ENCODE data around the gene AK8. TPM values are rescaled to one million over a fixed set of nuclear protein-coding genes. Genes with fewer than 3 reads are reported as not detected.

The AK8 gene
- total and polyA plus RNA-seq, 9 donors = 0.36 to 9.8 (median 1.6) TPM

GRCh38 chr9:132825430-132825829 is 52.7 kb downstream of the AK8 start:
- TF ChIP-seq CTCF (IDR thresholded peaks at IDR 0.05) = no peak
- TF ChIP-seq POLR2A (IDR thresholded peaks at IDR 0.05) = no peak
- TF ChIP-seq EP300 (IDR thresholded peaks at IDR 0.05) = no peak
- peak in 1 of 5 donors; percentile 7 for DNase-seq
- no peak overlapping the region for H3K4me3 ChIP-seq
- H3K36me3 ChIP-seq = no peaks in the 10 kb centered on the region
- H3K9me3 ChIP-seq = no peaks in the 10 kb centered on the region
- H3K4me1 ChIP-seq (ENCODE audit: insufficient read depth) = no peaks in the 10 kb centered on the region
- WGBS, 3 donors = 80 to 81% (median 81%) methylated on average over 10 of the region's 10 CpGs
- no peaks in the 10 kb centered on the region for H3K27me3 ChIP-seq
- H3K27ac ChIP-seq = no peak overlapping the region
- intact Hi-C loops (cut with DNase I) = no loop called here

DNA sequence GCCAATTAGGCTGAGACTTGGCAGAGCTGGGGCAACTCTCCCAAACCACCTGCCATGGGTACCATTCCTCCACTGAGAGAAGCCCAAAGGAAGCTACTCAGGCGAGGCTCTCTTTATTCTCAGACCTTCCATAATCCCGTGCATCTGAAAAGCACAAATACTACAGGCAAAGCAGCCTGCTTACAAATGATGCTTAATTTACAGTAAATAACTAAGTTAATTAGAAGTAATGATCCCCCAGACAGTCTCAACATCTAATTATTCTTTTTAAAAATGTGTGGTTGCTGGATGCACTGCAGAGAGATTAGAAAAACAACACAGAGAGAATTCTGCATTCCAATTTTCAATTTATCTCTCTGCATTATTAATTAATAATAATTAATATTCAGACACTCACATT is 53.1 kb downstream of the AK8 start:
- 78 to 87% (median 84%) methylated on average over 2 of the region's 2 CpGs for WGBS, 3 donors
- no peaks in the 10 kb centered on the region for H3K36me3 ChIP-seq
- intact Hi-C loops (cut with DNase I) = no loop called here
- H3K4me3 ChIP-seq = no peak overlapping the region
- H3K9me3 ChIP-seq = no peaks in the 10 kb centered on the region
- no peaks in the 10 kb centered on the region for H3K4me1 ChIP-seq (ENCODE audit: insufficient read depth)
- TF ChIP-seq EP300 (IDR thresholded peaks at IDR 0.05) (no peak), POLR2A (IDR thresholded peaks at IDR 0.05) (no peak), CTCF (IDR thresholded peaks at IDR 0.05) (no peak)
- no peak overlapping the region for H3K27ac ChIP-seq
- no peak for DNase-seq
- no peaks in the 10 kb centered on the region for H3K27me3 ChIP-seq

- 84 to 96% (median 92%) methylated on average over 8 of the region's 8 CpGs for WGBS, 3 donors
- intact Hi-C loops (cut with DNase I) = no loop called here
- H3K36me3 ChIP-seq = no peaks in the 10 kb centered on the region
- TF ChIP-seq CTCF (IDR thresholded peaks at IDR 0.05) (no peak), EP300 (IDR thresholded peaks at IDR 0.05) (no peak), POLR2A (IDR thresholded peaks at IDR 0.05) (no peak)
- H3K9me3 ChIP-seq = no peaks in the 10 kb centered on the region
- DNase-seq = no peak
- H3K4me3 ChIP-seq = no peak overlapping the region
- H3K27me3 ChIP-seq = no peaks in the 10 kb centered on the region
- H3K4me1 ChIP-seq (ENCODE audit: insufficient read depth) = no peaks in the 10 kb centered on the region
- no peak overlapping the region for H3K27ac ChIP-seq
Observed at GRCh38 chr9:132824151-132824550, 53.9 kb downstream of the AK8 start.

DNA sequence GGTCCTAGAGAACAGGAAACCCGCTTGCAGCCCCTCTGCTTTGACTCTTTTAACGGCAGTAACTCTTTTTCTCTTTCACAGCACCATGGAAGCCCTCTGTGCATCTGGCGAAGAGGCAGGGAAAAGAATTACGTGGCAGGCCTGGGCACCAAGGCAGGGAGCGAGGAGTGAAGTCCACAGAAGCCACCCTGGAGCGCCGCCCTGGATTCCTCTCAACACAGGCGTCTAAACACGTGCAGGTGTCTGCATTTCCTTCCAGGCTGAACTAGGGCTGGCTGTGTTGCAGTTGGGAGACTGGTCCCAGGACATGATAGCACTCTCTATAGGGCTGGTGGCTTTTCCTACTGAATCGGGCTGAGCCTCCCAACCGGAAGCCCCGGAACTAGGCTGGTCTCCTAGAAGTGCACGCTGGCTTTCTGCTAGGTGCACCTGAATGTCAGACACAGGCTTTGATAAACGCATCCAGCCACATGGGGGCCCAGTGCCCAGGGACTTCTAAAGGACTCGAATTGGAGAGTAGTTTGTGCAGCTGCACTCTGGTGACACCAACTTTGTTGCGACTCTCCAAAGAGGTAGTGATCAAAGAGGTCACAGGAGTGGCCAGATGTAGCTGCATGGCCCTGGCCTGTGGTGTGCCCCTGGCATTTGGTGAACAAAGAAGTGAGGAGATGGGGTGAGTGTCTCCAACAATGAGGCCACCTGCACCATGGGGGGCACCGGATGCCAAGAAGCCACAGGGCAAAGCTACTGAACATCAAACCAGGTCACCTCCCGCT is 54.5 kb downstream of the AK8 start:
- WGBS, 3 donors = 79 to 84% (median 84%) methylated on average over 18 of the region's 18 CpGs
- H3K27ac ChIP-seq = no peak overlapping the region
- intact Hi-C loops (cut with DNase I) = no loop called here
- no peaks in the 10 kb centered on the region for H3K27me3 ChIP-seq
- no peaks in the 10 kb centered on the region for H3K36me3 ChIP-seq
- H3K4me1 ChIP-seq (ENCODE audit: insufficient read depth) = no peaks in the 10 kb centered on the region
- no peak overlapping the region for H3K4me3 ChIP-seq
- DNase-seq = no peak
- TF ChIP-seq POLR2A (IDR thresholded peaks at IDR 0.05) (no peak), EP300 (IDR thresholded peaks at IDR 0.05) (no peak), CTCF (IDR thresholded peaks at IDR 0.05) (no peak)
- no peaks in the 10 kb centered on the region for H3K9me3 ChIP-seq

Measured in ovary (tissue), 9 donors.